Fibroblast of skin of left quadriceps (primary cell): ENCODE measurements around the gene POLR1B.
"Not testable (repeated sequence)": the region's sequence is repeated elsewhere in the genome, so short reads cannot be mapped to it uniquely, and the experiment has no call there.

Source experiments
- DNase-seq, 2 experiments: peaks; one replicate each; pipeline ENCODE4 v3.0.0-alpha.2; 2013; ENCODE audit warnings: low read depth in 2 of 2

Gene POLR1B

GRCh38 chr2:112601754-112602153 lies 59.5 kb downstream of the POLR1B start:
- no peak for DNase-seq

DNA sequence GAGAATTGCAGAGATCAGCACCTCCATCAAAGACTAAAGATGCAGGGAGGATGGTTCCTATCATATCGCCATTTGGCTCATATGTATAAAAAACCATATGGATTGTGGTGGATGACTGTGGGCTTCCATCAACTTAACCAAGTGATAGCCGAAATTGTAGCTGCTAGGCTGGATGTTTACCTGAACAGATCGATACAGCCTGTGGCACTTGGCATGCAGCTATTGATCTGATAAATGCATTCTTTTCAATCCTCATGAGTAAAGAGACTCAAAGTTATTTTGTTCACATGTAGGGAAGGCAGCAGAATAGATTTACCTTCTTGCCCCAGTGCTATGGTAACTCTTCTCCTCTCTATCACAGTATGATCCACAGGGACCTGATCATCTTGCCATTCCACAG lies 60.7 kb downstream of the POLR1B start:
- no peak for DNase-seq

- DNase-seq, result no peak
These were observed 61.5 kb downstream of the POLR1B start for GRCh38 chr2:112603731-112604130.

- DNase-seq, result no peak
These were observed 62.7 kb downstream of the POLR1B start for GRCh38 chr2:112604952-112605351.

GRCh38 chr2:112605926-112606325 lies 63.7 kb downstream of the POLR1B start:
- DNase-seq, result no peak

GRCh38 chr2:112606547-112606946 lies 64.3 kb downstream of the POLR1B start:
- no peak for DNase-seq

DNA sequence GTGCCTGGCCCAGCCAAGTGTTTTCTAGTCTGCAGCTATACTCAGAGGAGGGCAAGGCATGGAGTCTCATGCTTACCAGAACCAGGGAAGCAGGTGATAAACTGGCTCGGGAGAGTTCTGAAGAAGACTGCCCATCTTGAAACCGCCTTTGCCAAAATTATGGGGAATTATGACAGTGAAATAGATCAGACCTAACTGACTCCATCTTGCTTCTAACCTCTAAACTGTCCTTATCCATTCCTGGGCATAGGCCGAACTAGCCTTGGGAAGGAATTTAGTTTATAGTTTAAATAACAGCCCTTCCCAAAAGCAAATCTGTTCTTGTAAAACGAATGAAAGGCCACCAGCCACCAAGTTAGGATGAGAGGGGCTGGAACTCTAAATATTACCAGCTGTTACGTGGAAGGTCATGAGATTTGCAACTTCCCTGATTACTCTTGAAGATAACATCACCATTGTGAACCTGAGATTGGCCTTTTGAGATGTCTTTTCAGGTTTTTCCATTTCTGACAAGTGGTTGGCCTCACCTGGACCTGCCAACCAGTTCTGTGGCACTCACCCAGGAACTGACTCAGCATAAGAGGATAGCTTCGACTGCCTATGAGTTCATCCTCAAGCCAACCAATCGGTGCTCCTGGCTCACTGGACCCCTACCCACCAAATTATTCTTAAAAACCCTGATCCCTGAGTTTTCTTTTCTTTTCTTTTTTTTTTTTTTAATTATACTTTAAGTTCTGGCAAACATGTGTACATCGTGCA lies 65.6 kb downstream of the POLR1B start:
- DNase-seq, result no peak

DNA sequence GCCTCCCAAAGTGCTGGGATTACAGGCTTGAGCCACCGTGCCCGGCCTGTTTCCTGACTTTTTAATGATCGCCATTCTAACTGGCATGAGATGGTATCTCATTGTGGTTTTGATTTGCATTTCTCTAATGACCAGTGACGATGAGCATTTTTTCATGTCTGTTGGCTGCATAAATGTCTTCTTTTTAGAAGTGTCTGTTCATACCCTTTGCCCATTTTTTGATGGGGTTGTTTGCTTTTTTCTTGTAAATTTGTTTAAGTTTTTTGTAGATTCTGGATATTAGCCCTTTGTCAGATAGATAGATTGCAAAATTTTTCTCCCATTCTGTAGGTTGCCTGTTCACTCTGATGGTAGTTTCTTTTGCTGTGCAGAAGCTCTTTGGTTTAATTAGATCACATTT lies 67.1 kb downstream of the POLR1B start:
- DNase-seq, result not testable (repeated sequence)

GRCh38 chr2:112612283-112612682 lies 70.0 kb downstream of the POLR1B start:
- DNase-seq, result not testable (repeated sequence)

DNA sequence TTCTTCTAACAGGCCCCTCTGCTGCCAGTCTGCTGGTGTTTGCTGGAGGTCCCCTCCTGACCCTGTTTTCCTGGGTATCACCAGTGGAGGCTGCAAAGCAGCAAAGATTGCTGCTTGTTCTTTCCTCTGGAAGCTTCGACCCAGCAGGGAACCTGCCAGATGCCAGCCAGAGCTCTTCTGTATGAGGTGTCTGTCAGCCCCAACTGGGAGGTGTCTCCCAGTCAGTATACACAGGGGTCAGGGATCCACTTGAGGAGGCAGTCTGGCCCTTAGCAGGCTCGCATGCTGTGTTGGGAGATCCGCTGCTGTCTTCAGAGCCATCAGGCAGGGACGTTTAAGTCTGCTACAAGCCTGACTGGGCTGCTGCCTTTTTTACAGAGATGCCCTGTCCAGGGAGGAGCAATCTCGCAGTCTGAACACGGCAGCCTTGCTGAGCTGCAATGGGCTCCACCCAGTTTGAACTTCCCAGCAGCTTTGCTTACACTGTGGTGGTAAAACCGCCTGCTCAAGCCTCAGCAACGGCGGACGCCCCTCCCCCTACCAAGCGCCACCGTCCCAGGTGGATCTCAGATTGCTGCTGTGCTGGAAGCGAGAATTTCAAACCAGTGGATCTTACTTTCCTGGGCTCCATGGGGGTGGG lies 72.1 kb downstream of the POLR1B start:
- no peak for DNase-seq

DNA sequence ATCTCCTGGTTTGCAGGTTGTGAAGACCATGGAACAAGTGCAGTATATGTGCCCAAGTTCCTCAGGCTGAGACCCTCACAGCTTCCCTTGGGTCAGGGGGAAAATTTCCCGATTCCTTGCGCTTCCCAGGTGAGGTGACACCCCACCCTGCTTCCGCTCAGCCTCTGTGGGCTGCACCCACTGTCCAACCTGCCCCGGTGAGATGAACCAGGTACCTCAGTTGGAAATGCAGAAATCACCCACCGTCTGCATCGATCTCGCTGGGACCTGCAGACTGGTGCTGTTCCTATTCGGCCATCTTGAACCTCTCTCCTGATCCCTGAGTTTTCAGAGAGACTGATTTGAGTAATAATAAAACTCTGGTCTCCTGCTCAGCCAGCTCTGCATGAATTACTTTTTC lies 72.8 kb downstream of the POLR1B start:
- no peak for DNase-seq

DNA sequence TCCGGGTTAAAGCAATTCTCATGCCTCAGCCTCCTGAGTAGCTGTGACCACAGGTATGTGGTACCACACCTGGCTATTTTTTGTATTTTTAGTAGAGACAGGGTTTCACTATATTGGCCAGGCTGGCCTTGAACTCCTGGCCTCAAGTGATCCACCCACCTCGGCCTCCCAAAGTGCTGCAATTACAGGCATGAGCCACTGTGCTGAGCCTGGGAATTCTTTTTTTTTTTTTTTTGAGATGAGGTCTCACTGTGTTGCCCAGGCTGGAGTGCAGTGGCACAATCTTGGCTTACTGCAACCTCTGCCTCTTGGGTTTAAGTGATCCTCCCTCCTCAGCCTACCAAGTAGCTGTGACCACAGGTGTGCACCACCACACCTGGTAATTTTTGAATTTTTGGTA lies 73.5 kb downstream of the POLR1B start:
- DNase-seq, result not testable (repeated sequence)

- no peak for DNase-seq
These were observed 76.1 kb downstream of the POLR1B start for GRCh38 chr2:112618383-112618782.

DNA sequence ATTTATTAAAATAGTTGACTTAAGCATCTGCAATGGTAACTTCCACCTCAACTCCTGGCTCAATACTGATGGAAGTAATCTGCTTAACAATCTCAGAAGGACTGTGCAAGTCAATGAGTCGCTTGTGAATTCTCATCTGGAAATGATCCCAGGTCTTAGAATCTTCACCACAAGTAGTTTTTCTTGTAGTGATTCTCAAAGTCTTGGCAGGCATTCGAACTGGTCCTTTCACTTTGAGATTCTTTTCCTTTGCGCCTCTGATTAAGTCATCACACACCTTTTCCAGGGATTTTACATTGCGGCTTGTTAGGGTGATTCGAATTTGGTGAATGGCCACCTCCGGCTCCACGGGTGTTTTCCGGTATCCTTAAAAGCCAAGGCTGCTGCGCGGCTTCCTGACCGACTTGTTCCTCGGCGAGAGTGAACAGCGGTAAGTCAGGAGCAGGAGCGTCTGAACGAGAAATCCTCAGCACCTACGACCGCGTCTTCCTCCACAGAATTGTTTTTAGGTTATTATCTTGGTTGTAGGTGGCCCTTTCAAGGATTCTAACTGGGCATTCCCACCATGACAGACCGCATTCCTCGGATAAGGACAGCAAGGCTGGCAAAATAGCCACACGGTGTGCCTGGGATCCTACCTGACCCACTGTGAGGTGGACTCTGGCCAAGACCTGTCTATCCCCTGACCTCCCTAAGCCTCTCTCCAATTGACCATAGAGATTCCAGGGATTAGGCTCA lies 79.7 kb downstream of the POLR1B start:
- peak; percentile 67 to 74 for DNase-seq

GRCh38 chr2:112622528-112622849 lies 80.2 kb downstream of the POLR1B start:
- peak; percentile 90 for DNase-seq

- DNase-seq, result no peak
These were observed 81.9 kb downstream of the POLR1B start for GRCh38 chr2:112623913-112624777.

- no peak for DNase-seq
These were observed 83.3 kb downstream of the POLR1B start for GRCh38 chr2:112625474-112626114.

DNA sequence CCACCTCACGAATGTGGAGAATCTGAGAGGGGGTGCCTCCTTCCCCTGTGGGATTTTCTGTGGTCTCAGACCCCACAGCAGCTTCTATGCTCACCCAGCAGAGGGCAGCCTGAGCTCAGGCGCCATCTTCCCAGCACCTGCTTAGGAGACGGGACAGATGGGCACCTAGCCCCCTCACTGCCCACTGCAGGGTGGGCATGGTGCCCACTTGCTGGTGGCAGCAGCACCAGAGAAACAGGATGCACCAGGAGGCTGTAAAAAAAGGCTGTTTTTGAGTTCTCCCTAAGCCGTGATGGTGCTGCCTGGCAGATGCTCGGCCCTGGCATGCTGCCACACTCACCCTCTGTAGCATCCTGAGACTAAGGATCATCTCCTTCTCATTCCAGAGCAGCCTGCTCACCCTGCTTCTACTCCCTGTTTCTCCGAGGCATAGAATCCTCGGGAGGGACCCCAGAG lies 84.4 kb downstream of the POLR1B start:
- peak in 1 of 2 experiments; percentile 57 for DNase-seq
